WI38 (cell line): ENCODE measurements around the gene RRM2.

ENCODE experiments used
- H3K4me3 ChIP-seq: 2 replicates; pipeline ENCODE4 v1.5.1; 2011; ENCODE audit warnings: low read depth, mild to moderate bottlenecking, control low read depth, low read length
- TF ChIP-seq, protein P1 (sequence below): IDR thresholded peaks from 2 replicates; pipeline ENCODE4 v1.5.1; 2012; ENCODE audit warnings: low read depth, mild to moderate bottlenecking, control low read depth, low read length

Gene RRM2

DNA sequence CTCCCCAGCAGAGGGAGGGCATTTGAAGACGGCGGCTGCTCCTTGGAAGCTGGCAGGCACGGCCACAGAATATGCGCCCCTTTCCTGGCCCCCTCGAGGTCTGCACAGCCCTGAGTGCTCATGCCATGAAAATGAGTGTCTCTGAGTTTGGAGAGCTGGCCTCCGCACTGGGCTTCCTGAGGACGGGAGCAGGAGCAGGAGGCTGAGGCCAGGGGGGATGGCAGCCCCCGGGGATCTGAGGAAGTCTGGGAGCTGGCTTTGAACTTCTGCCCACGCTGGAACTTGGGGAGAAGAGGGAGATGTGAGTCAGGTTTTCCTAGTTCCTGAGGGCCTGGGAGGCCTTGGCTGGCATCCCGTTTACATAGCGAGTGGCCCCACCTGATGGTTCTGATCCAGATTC lies 47.0 kb downstream of the RRM2 start:
- no peak overlapping the region for H3K4me3 ChIP-seq
- TF ChIP-seq, protein P1, sequence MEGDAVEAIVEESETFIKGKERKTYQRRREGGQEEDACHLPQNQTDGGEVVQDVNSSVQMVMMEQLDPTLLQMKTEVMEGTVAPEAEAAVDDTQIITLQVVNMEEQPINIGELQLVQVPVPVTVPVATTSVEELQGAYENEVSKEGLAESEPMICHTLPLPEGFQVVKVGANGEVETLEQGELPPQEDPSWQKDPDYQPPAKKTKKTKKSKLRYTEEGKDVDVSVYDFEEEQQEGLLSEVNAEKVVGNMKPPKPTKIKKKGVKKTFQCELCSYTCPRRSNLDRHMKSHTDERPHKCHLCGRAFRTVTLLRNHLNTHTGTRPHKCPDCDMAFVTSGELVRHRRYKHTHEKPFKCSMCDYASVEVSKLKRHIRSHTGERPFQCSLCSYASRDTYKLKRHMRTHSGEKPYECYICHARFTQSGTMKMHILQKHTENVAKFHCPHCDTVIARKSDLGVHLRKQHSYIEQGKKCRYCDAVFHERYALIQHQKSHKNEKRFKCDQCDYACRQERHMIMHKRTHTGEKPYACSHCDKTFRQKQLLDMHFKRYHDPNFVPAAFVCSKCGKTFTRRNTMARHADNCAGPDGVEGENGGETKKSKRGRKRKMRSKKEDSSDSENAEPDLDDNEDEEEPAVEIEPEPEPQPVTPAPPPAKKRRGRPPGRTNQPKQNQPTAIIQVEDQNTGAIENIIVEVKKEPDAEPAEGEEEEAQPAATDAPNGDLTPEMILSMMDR: no peak

DNA sequence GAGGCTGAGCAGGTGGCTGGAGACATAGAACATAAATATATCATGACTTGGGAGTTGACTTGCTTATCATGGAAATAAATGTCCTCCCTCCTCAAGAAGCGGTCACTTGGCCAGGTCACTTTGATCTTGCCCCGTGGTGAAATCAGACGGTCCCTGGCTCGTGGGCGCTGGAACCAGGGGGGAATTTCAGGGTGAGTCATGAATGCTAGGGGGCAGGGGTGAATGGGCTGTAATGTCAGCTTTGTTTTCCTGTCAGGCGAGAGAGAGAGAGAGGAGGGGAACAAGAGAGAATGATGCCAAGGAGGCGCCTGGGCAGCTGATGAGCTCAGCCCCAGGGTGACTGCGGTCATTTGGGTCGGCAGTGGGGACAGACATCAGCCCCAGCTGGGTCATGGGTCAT lies 47.7 kb downstream of the RRM2 start:
- no peak overlapping the region for H3K4me3 ChIP-seq
- TF ChIP-seq, protein P1: no peak

DNA sequence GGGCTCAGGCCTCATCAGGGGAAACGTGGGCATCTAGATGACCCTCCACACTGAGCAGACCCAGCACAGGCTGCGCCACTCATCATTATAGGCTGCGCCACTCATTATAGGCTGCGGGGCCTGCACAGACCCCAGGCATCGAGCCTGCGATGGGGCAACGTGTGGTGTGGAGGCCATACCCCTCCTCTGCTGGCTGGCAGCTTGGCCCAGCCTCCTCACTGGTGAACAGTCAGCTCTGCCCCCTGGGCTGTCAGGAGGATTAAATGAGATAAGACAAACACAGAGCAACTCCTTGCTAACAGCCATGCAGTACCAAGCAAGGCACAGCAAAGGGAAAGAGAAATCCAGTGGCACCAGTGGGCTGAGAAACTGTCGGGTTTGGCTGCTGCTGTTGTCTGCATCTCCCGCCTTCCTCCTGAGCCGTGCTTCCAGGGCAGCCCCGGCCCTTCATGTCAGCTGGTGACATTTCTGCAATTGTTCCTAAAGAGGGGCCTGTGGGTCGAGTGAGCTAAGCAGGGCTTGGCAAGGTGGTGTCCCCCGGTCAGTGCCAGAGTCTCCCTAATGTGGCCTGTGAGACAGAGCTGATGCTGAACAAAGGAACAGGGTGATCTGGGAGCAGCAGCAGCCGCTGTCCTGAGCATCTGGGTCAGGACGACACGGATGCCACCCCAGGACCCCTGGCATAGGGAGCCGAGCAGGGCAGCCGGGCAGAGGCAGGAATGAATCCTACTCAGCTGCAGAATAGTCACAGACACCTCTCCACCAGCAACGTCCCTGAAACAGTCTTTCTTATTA lies 48.7 kb downstream of the RRM2 start:
- no peak overlapping the region for H3K4me3 ChIP-seq
- TF ChIP-seq, protein P1: no peak

DNA sequence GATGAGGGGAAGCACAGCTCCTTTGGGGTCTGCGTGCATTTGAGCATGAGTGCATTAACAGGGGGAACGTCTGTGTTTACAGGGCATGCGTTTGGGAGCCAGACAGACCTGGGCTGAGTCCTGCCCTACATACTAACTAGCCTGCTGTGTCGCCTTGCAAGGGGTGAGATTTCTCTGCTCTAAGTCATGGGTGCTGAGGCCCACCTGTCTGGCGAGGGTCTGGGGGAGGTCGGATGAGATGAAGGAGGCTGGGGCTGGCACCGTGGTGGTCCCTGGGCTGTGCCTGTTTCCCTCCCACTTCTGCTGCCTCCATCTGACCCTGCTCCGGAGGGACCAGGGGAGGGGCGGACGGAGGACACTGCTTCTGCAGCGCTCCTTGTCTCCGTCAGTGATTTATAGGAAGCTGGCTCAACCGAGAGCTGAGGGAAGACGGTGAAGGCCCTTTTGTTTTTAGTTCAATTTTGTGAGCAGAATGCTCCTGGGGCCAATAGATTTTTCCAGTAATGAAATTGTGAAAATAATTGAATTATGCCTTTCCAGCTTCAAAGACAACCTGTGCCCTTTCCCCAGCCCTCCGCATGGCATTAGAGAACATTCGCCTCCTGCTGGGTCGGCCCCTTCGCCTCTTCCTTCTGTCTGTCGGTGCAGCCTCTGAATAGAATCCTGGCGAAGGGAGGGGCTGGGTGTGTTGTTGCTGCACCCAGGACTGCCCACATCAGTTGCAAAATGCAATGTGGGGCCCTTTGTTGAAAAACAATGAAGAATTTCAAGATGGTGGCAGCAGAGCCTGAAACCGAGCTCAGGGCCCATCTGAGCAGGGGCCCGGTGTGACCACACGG lies 49.7 kb downstream of the RRM2 start:
- TF ChIP-seq, protein P1: no peak

DNA sequence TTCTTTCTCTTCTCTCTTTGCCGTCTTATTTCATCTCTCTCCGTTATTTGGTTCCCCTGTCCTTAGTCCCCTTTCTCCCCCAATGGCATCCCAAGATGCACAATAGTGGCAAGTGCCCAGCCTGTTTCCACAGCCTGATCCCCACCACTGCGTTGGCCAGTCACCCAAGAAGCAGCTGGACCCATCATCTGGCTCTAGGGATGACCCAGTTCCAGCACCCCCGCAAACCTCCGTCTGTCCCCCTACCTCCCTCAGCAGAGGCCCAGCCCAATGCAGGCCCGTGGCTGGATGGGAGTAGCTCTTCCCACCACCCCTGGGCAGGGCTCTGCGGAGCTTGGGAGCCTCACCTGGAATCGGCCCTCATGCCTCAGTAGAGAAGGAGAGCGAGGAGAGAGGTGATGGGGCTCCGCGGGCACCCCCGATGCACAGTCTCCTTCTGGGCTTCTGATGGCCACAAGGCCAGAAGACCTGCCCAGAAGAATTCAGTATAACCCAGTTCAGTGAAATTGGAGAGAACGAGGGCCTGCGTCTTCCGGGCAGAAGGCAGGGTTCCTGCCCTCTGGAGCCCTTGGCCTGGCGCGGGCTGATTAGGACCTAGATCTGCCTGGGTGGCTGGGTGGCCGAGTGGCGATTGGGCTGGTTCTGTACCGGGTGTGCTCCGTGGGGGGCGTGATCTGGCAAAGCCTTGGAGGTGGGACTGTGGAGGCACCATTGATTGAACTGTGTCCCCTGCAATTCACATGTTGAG lies 50.9 kb downstream of the RRM2 start:
- TF ChIP-seq, protein P1: no peak

More for the DNA sequence above, 49.7 kb downstream of the RRM2 start:
- H3K4me3 ChIP-seq: no peak overlapping the region

DNA sequence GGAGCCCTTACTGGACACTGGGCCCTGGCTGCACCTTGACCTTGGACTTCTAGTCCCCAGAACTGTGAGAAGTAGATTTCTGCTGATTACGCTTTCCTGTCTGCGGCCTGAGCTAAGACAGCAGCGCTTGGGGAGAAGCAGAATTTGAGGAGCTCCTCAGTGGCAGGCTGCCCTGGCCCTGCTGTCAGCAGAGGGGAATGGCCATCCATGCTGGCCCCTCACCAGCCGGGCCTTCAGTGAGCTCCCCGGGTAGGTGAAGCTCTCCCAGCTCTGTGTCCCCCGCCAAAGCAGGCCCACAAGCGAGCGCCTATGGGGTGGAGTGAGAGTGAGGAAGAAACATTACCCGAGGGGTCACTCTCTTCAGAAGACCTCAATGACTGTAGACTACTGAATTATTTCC lies 51.6 kb downstream of the RRM2 start:
- H3K4me3 ChIP-seq: no peak overlapping the region
- TF ChIP-seq, protein P1: no peak

More for the DNA sequence above, 50.9 kb downstream of the RRM2 start:
- H3K4me3 ChIP-seq: no peak overlapping the region

DNA sequence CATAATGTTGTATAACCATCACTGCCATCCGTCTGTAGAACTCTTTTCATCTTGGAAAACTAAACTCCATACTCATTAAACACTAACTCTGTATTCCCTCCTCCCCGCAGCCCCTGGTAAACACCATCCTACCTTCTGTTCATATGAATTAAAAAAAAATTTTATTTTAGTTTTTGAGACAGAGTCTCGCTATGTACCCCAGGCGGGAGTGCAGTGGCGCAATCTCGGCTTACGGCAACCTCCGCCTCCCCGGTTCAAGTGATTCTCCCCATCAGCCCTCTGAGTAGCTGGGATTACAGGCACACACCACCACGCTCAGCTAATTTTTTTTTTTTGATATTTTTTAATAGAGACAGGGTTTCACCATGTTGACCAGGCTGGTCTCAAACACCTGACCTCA lies 52.9 kb downstream of the RRM2 start:
- TF ChIP-seq, protein P1: no peak
- H3K4me3 ChIP-seq: no peak overlapping the region
